Astrocyte of the hippocampus (primary cell): ENCODE results near the gene VPS72.

Experiments
- DNase-seq: peaks from one replicate; pipeline ENCODE4 v3.0.0; 2011; ENCODE audit warnings: low read depth, low spot score

The VPS72 gene

DNA sequence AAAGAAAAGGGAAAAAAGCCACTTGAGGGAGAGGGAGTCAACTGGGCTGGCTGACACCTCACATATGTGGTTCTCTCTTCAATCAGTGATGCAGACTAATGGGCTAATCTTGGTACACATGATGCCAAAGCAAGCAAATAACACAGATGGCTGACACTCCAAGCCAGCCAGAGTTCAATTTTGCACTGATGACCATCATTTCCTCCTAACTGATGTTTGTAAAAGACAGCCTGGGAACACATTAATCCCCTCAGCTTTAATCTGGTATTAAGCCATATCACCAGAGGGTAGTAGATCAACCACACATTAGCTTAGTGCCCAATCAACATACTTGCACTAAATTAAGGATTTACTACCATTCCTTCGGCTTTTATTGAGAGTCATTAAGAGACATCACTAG lies 2.8 kb downstream of the VPS72 start:
- peak; percentile 28 for DNase-seq

- no peak for DNase-seq
These were observed 5.8 kb downstream of the VPS72 start for GRCh38 chr1:151184211-151184610.

DNA sequence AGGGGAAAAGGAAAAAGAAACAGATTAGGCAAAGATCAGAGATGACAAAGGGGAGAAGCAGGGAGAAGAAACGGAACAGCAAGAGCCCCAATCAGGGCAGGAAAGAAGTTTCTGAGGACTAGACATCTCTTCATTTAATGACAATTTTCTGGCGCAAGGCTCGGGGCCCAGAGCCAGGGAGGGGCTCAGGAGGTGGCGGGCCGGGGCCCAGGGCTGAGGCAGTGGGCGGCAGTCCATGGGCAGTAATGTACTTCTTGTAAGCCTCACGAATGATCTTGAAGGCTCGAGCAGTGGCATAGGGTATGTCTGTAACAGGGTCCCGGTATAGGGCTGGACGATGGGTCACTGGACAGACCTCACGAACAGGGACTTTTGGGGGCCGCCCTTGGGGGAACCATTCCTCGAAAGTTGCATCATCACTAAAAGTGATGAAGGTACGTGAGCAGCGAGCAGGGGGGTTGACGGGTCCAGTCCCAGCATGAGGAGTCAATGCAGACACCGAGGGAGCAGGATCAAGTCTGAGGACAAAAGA lies 13.4 kb downstream of the VPS72 start:
- no peak for DNase-seq

GRCh38 chr1:151175863-151176262 lies 14.1 kb downstream of the VPS72 start, which contains the start of gene TMOD4:
Gene TMOD4, minus strand, starts transcription at chr1:151175981. Its CDS starts 1,106 bp downstream, at chr1:151174875.
- DNase-seq = peak; percentile 42

DNA sequence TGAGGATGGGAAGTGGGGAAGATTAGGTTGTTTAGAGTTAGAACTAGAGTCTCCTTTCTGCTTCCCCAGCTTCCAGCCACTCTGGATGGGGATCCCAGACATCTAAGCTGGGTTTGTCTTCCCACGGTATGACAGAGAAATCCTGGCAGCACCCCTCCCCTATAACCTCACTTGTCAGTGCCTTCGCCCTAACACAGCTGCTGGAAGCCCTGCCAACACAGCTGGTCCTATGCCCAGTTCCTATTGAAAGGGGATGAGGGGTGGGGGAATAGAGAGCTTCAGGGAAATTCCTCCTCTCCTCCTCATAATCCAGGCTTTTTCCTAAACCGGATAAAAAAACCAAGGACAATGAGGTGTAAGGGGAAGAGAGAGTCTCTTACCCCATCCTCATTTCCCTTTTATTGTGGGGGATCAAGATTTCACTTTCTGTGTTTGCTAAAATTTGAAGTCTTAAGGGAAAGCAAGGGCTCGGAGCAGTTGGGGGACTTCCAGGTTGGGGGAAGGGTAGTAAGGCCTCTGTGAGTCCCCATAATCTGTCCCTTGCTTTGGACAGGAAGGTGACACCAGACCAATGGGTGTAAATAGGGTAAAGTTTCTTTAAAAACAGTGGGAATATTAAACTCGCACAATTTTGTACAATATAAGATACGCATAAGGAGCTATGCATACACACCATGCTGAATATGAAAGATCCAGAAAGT lies 14.8 kb downstream of the VPS72 start:
- DNase-seq = peak; percentile 69

DNA sequence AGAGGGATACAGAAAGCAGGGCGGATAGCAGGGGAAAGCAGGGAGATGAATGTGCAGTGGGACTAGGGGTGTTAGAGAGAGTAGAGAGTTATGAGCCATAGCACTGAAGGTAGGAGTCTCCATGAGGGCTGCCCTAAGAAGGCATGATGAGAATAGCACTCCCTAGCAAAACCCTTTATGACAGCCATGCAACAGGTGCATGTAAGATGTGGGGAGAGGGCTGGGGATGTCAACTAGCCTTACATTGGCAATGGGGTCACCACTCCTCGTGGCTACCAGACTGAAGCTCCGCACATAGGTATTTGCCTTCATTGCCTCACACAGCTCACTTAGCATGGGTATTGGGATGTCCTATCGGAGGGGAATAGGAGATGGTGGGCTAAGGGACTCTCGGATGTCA lies 18.8 kb downstream of the VPS72 start:
- no peak for DNase-seq

DNA sequence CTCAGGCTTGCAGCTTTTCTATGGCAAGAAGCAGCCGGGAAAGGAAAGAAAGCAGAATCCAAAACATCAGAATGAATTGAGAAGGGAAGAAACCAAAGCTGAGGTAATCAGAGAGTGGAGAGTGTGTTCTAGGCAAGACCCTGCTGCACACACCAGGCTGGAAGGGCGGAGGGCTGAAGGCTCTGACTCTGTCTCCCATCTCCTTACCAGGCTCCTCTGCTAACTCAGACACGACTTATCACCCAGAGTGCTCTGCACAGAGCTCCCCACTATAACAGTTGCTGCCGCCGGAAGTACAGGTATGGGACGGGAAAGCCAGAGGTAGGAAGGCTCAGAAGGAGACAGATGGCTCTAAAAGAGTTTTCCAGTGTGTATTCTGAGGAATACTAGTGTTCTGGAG lies 22.9 kb downstream of the VPS72 start:
- DNase-seq = no peak

DNA sequence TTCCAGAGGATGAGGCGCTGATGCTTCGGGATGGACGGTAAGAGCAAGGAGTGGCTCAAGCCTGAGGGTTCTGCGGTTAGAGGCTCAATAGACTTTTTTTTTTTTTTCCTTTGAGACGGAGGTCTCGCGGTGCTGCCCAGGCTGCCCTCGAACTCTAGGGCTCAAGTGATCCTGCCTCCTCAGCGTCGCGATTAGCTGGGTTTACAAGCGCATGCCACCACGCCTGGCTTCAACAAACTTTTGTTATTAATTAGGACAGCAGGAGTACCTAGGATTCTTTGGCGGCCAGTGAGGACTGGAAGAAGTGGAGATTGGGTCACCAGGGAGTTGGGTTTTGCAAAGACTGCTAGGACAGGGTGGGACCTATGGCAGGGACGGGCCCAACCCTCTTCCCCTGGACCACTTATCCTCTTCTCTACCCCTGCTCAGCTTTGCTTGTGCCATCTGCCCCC lies 23.5 kb downstream of the VPS72 start:
- no peak for DNase-seq

- peak; percentile 99 for DNase-seq
These were observed 24.1 kb downstream of the VPS72 start, which contains the start of the genes LYSMD1 and SCNM1 for GRCh38 chr1:151165738-151166504. Gene LYSMD1, minus strand, starts transcription at chr1:151165902. Its CDS starts 644 bp downstream, at chr1:151165258. Gene SCNM1, plus strand, starts transcription at chr1:151166144. Its CDS starts 9 bp downstream, at chr1:151166153.

DNA sequence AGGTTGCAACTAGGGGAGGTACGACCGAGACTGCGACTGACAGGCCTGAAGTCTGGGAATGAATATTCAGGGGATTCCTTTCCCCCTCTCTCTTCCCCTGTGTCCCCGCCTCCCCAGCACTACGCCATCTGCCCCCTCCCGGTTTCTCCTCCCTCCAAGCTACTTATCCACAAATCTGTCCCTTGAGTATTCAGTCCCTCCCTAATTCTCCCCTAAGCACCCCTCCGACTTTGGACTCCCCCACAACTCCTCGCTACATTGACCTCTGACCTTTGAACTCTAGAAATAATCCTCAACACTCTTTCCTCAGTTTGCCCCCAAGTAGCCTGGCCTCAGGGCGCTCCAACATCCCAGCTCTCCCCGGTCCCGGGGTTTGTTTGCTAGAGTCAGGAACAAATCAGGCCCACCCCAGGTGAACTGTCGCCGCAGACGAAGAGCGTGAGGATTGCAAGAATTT lies 24.7 kb downstream of the VPS72 start:
- DNase-seq = peak; percentile 75

DNA sequence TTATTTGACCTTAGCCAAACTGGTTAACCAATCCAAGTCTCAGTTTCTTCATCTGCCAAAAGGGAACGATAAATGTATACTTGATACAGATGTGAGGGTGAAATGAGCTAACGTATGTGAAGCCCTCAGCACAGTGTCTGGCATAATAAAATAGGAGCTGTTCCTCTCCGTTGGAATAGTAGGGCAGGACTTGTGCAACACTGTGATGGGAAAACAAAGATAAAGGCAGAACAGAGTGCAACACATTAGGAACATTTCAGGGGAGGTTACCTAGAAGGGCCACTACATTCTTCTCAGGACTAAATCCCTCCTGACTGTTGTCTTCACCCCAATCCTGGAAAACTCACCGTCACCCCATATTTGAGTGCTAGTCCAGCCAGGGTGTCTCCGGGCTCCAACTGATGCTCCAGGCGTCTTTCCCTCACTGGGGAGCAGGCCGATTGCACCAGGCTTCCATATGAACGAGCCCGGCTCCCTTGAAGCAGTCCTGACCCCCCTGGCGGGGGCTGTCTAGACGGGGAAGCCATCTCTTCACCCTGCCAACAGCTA lies 25.2 kb downstream of the VPS72 start:
- DNase-seq = no peak

- DNase-seq = no peak
These were observed 30.6 kb downstream of the VPS72 start for GRCh38 chr1:151159373-151159772.

GRCh38 chr1:151158751-151159251 lies 31.2 kb downstream of the VPS72 start:
- no peak for DNase-seq

DNA sequence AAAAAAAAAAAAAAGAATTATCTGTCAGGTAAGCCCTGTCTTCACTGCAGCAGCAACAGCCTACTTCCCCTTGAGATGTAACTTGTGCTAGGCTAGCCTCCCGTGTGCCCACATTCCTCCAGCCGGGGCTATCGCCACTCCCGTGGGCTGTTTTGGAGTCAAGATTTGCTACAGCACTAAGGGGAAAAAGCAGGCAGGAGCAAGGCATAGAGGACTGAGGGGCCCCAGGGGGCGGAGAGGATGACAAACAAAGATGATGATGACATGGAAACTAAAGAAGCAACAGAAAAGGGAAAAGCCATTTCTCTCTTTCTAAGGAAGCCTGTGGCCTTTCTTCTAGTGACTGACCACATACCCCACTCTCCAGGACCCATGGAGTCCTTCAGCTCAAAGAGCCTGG lies 31.7 kb downstream of the VPS72 start:
- DNase-seq = no peak

- no peak for DNase-seq
These were observed 32.9 kb downstream of the VPS72 start for GRCh38 chr1:151157067-151157531.

DNA sequence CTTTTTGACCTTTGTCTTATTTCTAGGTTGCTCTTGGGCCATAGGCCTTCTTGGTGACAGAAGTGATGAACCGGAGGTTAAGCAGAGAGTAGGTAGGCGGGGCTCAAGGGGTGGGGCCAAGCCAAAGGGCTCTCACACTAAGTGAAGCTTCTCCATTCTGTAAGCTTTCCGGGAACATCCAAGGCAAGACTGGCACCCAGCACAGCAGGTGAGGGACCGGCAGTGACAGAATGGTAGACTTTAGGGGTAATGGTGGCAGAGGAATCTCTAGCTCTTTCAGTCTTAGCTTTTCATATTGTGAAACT lies 33.5 kb downstream of the VPS72 start, which contains the start of gene TNFAIP8L2:
Gene TNFAIP8L2 (plus strand): TSS at position 135 of the 305 bp plus-strand sequence. CDS start 2,049 bp downstream, outside the sequence.
- no peak for DNase-seq

GRCh38 chr1:151147665-151148064 lies 42.3 kb downstream of the VPS72 start:
- no peak for DNase-seq

DNA sequence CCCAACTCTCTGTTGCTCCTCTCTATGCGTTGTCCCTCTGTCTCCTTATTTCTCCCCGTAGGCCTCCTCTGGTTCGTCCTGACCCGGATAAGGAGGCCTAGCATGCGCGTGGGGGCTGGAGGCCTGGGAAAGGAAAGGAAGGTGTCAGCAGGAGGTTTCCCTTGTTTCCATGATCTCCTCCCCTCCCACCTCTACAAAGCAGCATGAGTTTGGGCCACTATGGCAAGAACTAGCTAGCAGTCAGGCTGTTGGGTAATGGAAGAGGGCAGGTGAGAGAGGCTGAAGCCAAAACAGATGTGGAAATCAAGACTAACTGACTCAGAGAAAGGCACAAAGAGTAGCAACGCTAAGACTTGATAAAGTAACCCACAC lies 42.9 kb downstream of the VPS72 start:
- no peak for DNase-seq

- peak; percentile 97 for DNase-seq
These were observed 43.4 kb downstream of the VPS72 start, which contains the start of gene SEMA6C for GRCh38 chr1:151146412-151147131. Gene SEMA6C, minus strand, starts transcription at chr1:151146631. Its CDS starts 4,010 bp downstream, at chr1:151142621.

GRCh38 chr1:151146072-151146411 lies 44.0 kb downstream of the VPS72 start:
- no peak for DNase-seq
